Lung (tissue), 14 donors: ENCODE results near the gene PRAMEF7. TPM values are rescaled to one million over a fixed set of nuclear protein-coding genes. Genes with fewer than 3 reads are reported as not detected.
"Not testable (repeated sequence)": the region's sequence is repeated elsewhere in the genome, so short reads cannot be mapped to it uniquely, and the experiment has no call there.

Experiments used
- ATAC-seq: fragments of 200-7000 bp; cut with Tn5 transposase; one replicate; pipeline ENCODE4 v1.9.1; 2020; ENCODE audit warnings: moderate number of reproducible peaks; ENCODE audit not compliant: insufficient read depth, low FRiP score
- DNase-seq, 3 donors: peaks; one replicate each; pipeline ENCODE4 v3.0.0-alpha.2; 2013 to 2017
- H3K27ac ChIP-seq, 2 donors: one replicate each; pipeline ENCODE4 v1.5.1; 2013; ENCODE audit warnings: mild to moderate bottlenecking in 2 of 2, moderate library complexity in 2 of 2, control low read depth in 1 of 2, inconsistent platforms in 1 of 2, low read depth in 1 of 2, low read length in 1 of 2
- H3K27me3 ChIP-seq, 3 donors: one replicate each; pipeline ENCODE4 v1.5.1; 2013; ENCODE audit warnings: low read length in 2 of 3; ENCODE audit not compliant: control insufficient read depth in 3 of 3, insufficient read depth in 3 of 3
- H3K36me3 ChIP-seq, 4 donors: one replicate each; pipeline ENCODE4 v1.5.1; 2013; ENCODE audit warnings: low read length in 4 of 4, mild to moderate bottlenecking in 1 of 4, moderate library complexity in 1 of 4; ENCODE audit not compliant: control insufficient read depth in 4 of 4, insufficient read depth in 4 of 4
- H3K4me1 ChIP-seq, 5 donors: one replicate each; pipeline ENCODE4 v1.5.1; 2013; ENCODE audit warnings: low read length in 5 of 5, mild to moderate bottlenecking in 2 of 5, moderate library complexity in 1 of 5; ENCODE audit not compliant: control insufficient read depth in 5 of 5, insufficient read depth in 5 of 5
- H3K4me3 ChIP-seq: one replicate; pipeline ENCODE4 v1.5.1; 2013; ENCODE audit warnings: mild to moderate bottlenecking, control low read depth, moderate library complexity
- H3K9ac ChIP-seq, 2 donors: one replicate each; pipeline ENCODE4 v1.5.1; 2013; ENCODE audit warnings: low read length in 2 of 2, control low read depth in 1 of 2; ENCODE audit not compliant: insufficient read depth in 1 of 2
- H3K9me3 ChIP-seq, 4 donors: one replicate each; pipeline ENCODE4 v1.5.1; 2013; ENCODE audit warnings: low read length in 3 of 4, mild to moderate bottlenecking in 1 of 4, moderate library complexity in 1 of 4; ENCODE audit not compliant: control insufficient read depth in 4 of 4, insufficient read depth in 3 of 4
- WGBS, 2 donors: extraction: QIAGEN DNeasy Blood & Tissue Kit; methylation state at CpG; one replicate each; pipeline ENCODE4 v1.1.7; 2013; 5-methylcytosine and 5-hydroxymethylcytosine counted together
- long read RNA-seq, 5 donors: transcript quantifications; one replicate each; lab custom pipeline, GENCODE V29; 2026
- polyA plus RNA-seq, 2 donors: library from polyadenylated mRNA; stranded (reverse); fragments of 200-250 nt; gene quantifications; one replicate each; pipeline ENCODE4 v1.2.1, GENCODE V29; 2013
- total RNA-seq, 2 donors: library from RNA; depleted of rRNA in 1 of 2; stranded (reverse); fragments of >200 nt in 1 of 2; gene quantifications; one replicate each; pipeline ENCODE4 v1.2.1, GENCODE V29; 2014 to 2021
- donor health status: Bipolar disorder and iron deficiency.
- donor health status: healthy.
- donor health status: DM: yes; HTN: yes; CAD: no.

PRAMEF7 gene
- total RNA-seq, result not detected
- not detected for polyA plus RNA-seq
- long read RNA-seq, donor 1, result 0 reads
- long read RNA-seq, donor 2, result 0 reads
- long read RNA-seq, donor 3, result 0 reads
- long read RNA-seq, donor 4, result 0 reads
- long read RNA-seq, donor 5, result 0 reads

DNA sequence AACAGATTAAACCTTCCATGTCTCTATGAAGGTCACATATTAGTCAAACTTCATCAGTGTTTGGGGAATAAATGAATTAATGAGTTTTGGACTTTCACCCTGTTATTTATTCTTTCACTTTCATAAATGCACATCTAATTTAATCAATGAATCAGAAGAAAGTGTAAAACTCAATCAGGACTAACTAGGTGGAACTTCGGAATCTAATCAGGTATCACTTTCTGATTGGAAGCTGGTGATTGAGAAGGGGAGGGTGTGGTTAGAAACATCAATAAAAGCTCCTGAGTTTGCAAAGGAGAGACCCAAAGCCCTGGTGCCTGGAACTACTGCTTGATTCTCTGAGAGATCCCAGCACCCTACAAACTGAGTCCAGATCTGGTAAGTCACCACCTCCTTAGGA is at the start of gene PRAMEF7:
TSS of gene PRAMEF7 (plus strand) at position 301 of the 400 bp plus-strand sequence. CDS start 1,083 bp downstream, outside the sequence.
- not testable (repeated sequence) for H3K36me3 ChIP-seq, DNase-seq, H3K27me3 ChIP-seq, H3K4me3 ChIP-seq, H3K9me3 ChIP-seq, H3K9ac ChIP-seq, ATAC-seq, H3K27ac ChIP-seq, H3K4me1 ChIP-seq
- WGBS, 2 donors, result no CpG with 5 or more reads among the region's 1 CpG

DNA sequence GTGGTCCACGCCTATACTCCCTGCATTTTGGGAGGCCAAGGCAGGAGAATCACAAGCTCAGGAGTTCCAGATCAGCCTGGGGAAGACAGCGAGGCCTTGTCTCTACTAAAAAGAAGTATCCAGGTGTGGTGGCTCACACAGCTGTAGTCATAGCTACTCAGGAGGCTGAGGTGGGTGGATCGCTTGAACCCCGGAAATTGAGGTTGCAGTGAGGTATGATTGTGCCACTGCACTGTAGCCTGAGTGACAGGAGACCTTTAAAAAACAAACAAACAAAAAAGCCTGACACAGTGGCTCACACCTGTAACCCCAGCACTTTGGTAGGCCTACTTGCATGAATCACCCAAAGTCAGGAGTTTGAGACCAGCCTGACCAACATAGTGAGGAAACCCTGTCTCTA is 38.0 kb upstream of the PRAMEF7 start:
- WGBS, 2 donors, result 78 to 82% methylated on average over 3 of the region's 4 CpGs
- not testable (repeated sequence) for H3K36me3 ChIP-seq, H3K4me1 ChIP-seq, DNase-seq, H3K9ac ChIP-seq, H3K27ac ChIP-seq, ATAC-seq, H3K27me3 ChIP-seq, H3K4me3 ChIP-seq, H3K9me3 ChIP-seq

DNA sequence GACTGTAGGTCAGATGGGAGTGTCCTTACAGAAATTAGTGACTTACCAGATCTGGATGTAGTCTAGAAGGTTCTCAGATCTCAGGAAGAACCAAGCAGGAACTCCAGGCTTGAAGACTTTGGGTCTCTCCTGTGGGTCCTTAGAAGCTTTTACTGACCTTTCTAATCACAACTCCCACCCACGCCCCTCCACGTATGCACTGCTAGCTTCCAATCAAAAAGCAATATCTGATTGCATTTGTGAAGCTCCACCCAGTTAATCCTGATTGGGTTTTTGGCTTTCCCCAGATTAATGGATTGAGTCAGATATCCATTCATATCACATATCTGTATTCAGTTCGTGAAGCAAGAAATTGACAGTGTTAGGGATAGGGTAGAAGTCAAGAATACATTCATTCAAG is 30.3 kb upstream of the PRAMEF7 start, which contains the start of gene PRAMEF4:
TSS of gene PRAMEF4 (minus strand) at position 101 of the 400 bp plus-strand sequence. CDS start 2,807 bp downstream, outside the sequence.
- not testable (repeated sequence) for H3K36me3 ChIP-seq, H3K4me3 ChIP-seq, H3K9ac ChIP-seq, ATAC-seq, DNase-seq, H3K9me3 ChIP-seq, H3K4me1 ChIP-seq, H3K27ac ChIP-seq, H3K27me3 ChIP-seq
- WGBS, 2 donors, result 57 to 87% methylated on average over 3 of the region's 3 CpGs

DNA sequence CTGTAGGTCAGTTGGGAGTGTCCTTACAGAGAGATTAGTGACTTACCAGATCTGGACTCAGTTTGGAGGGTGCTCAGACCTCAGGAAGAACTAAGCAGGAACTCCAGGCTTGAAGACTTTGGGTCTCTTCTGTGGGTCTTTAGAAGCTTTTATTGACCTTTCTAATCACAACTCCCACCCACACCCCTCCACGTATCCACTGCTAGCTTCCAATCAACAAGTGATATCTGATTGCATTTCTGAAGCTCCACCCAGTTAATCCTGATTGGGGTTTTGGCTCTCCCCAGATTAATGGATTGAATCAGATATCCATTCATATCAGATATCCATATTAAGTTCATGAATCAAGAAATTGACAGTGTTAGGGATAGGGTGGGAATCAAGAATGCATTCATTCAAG is 18.2 kb upstream of the PRAMEF7 start, which contains the start of gene PRAMEF10:
TSS of gene PRAMEF10 (minus strand) at position 101 of the 400 bp plus-strand sequence. CDS start 2,423 bp downstream, outside the sequence.
- not testable (repeated sequence) for H3K9me3 ChIP-seq, H3K4me1 ChIP-seq, H3K9ac ChIP-seq, H3K36me3 ChIP-seq, H3K27ac ChIP-seq, H3K4me3 ChIP-seq, DNase-seq, H3K27me3 ChIP-seq, ATAC-seq
- WGBS, 2 donors, result no CpG with 5 or more reads among the region's 1 CpG

DNA sequence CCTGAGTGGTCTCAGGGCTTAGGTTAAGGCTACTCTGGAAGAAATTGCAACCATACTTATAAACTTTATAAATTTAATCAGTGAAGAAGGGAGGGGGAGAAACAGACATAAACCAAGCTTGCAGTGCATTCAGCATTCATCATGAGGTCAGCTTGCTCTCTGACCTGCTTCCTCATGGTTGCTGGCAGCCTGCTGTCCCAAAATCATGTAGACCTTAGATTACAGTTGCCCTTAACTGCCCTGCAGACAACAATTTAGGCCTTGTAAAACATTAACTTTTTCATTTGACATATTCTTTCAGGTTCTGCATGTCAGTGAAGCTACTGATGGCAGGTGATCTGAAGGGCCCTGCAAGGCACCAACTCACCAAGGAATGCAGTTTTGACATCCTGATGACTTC is 17.2 kb upstream of the PRAMEF7 start:
- H3K36me3 ChIP-seq, H3K9me3 ChIP-seq, H3K4me1 ChIP-seq, H3K4me3 ChIP-seq, H3K9ac ChIP-seq, ATAC-seq, DNase-seq, H3K27ac ChIP-seq, H3K27me3 ChIP-seq: not testable (repeated sequence)

DNA sequence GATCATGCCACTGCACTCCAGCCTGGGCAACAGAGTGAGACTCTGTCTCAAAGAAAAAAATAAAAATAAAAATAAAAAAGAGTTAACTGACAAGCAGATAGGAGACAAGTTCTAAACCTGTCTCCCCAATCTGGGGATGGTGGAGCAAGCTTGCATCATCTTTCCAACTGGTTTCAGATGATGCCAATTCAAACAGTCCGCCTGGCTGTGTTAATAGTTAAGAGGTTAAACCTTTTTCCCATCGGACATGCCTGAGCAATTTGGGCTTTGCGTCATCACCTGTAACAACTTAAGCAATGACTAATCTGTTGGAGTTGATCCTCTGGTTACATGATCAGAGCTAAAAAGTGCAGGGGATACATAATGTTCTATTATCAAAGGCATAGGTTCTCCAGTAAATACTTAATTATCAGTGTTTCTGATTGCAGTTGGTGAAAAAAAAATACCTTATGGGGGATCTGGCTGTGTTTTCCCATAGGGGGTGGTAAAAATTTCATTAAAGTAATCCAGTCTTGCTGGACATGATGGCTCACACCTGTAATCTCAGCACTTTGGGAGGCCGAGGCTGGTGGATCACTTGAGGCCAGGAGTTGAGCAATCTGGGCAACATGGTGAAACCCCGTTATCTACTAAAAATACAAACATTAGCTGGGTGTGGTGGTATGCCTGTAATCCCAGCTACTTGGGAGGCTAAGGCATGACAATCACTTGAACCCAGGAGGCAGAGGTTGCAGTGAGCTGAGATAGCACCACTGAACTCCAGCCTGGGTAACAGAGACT is 12.4 kb upstream of the PRAMEF7 start:
- not testable (repeated sequence) for H3K36me3 ChIP-seq, H3K4me1 ChIP-seq, ATAC-seq, DNase-seq, H3K27ac ChIP-seq, H3K9me3 ChIP-seq, H3K4me3 ChIP-seq, H3K9ac ChIP-seq, H3K27me3 ChIP-seq
- 61 to 83% methylated on average over 3 of the region's 5 CpGs for WGBS, 2 donors

DNA sequence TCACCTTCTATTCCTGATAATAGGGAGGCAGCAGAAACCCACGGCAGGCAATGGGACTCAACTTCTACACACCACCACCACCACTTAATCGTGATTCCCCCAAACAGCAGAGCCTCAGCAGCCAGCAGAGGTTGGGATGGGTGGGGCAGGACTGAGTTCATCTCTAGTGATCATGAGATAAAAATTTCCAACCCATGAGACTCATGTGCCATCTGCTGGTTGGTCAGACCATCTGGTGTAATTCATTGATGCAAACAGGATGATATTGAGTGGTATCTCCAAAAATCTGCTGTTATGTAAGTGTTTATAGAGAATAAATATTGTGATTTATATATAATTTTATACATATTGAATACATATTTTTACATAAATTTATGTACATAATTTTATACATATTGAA is 5.3 kb downstream of the PRAMEF7 start:
- DNase-seq, H3K27me3 ChIP-seq, H3K9me3 ChIP-seq, H3K27ac ChIP-seq, ATAC-seq, H3K36me3 ChIP-seq, H3K4me3 ChIP-seq, H3K9ac ChIP-seq, H3K4me1 ChIP-seq: not testable (repeated sequence)
- 73 to 79% methylated on average over 2 of the region's 2 CpGs for WGBS, 2 donors

DNA sequence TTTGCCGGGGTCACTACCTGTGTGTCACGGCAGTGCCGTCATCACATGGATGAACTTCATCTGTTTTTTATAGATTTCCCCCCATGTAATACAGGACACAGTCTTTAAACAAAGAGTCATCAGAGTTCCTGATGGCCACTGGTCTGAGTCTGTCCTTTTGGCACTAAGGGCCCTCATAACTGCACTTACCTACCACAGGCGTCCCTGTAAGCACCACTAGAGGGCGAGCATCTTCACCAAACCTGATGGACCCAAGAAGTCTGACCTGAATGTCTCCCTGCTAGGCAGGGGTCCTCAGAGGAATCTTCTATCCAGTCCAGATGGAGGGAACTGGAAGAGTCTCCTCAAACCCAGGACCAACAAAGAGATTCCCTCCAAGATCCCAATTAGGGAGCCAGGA is 8.0 kb downstream of the PRAMEF7 start:
- not testable (repeated sequence) for H3K36me3 ChIP-seq, H3K9me3 ChIP-seq, ATAC-seq, DNase-seq, H3K9ac ChIP-seq, H3K4me3 ChIP-seq, H3K4me1 ChIP-seq, H3K27me3 ChIP-seq, H3K27ac ChIP-seq
- 35% methylated on average over 3 of the region's 5 CpGs; no CpG with 5 or more reads in 1 of the 2 donors for WGBS, 2 donors
